Activated CD4-positive, alpha-beta T cell treated with anti-CD3 and anti-CD28 coated beads, Interleukin-2, amount 50 U/mL, for 16 hours (primary cell): Measurements from ENCODE around the gene NTNG1.

Experiments
- DNase-seq: peaks from one replicate; pipeline ENCODE4 v3.0.0-alpha.2; 2020

Gene NTNG1

DNA sequence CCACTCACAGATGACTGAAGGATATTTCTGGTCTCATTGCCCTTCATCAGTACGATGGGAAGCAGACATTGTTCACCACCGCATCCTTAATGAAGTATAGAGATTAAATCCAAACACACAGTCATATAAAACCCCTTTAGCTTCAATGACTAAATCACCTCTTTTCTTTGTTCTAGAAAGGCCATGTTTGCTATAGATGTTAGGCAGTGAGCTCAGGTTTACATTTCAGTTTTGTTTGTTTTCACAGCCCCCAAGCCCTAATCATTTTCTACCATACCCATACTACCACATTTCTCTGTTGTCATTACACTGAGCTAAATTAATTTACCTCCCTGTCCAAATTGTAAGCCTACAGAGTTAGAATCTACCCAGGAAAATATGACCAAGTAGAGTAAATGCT, 385.1 kb downstream of the NTNG1 start:
- DNase-seq: no peak

- DNase-seq: no peak
These were observed 385.8 kb downstream of the NTNG1 start for GRCh38 chr1:107526524-107527198.

DNA sequence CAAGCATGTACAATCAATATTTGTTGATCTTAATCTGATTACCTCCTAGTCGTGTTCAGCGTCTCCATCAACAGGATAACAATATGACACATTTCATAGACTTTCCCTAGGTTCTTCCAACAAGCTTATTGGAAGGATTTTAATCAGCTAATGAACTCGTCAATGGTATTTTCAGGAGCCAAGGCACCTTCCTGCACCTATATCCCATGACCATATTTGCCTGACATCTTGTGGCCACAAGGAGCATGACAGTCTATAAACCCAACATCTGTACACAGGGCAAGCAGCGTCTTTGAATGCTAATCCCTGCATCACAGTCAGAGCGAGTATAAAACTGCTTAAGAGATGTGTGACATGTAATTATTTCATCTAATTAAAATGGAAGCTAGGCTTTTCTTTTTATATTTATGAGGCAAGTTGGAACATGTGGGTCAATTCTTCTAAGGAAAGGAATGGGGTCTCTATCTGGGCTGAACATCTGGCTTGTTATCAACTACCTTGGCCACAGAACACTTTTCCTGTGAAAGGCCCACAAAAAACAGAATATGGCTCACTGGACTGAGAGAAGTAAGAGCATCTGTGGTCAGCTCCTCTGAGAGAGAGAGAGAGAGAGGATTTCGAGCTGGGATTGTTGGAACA, 388.8 kb downstream of the NTNG1 start:
- DNase-seq: peak; percentile 37

DNA sequence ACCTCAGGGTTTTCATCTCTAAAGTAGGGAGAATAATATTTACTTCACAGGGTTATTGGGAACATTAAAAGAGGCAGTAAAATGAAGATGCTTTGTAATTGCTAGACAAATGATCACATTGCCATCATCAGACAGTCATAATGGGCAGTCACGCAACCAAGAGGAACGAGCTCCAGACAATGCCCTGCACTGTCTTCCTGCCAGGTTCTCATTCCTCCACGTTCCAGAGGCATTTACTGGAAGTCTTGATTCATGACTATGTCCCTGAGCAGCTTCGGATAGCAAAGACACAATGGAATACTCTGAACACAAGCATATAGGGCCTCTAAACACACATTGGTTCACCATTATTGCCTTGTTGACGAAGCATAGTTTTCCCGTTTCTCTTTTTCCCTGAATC, 389.7 kb downstream of the NTNG1 start:
- no peak for DNase-seq

GRCh38 chr1:107531065-107531908, 390.4 kb downstream of the NTNG1 start:
- no peak for DNase-seq

- no peak for DNase-seq
These were observed 391.5 kb downstream of the NTNG1 start for GRCh38 chr1:107532318-107532717.
